OCI-LY7 (cell line): Measurements from ENCODE around the gene DQX1.

Experiments used
- EZH2phosphoT487 ChIP-seq: fragments of 200-600 bp; sonication (generic); IDR thresholded peaks from 2 replicates; pipeline ENCODE4 v1.6.1; 2018; ENCODE audit warnings: low read depth, borderline replicate concordance, mild to moderate bottlenecking, mixed run types, antibody characterized with exemption, low read length, moderate library complexity, mixed read lengths
- TF ChIP-seq, protein P1 (sequence below): fragments of 200-600 bp; sonication (generic); conservative IDR thresholded peaks from 2 replicates; pipeline ENCODE4 v1.5.1; 2014; ENCODE audit warnings: mild to moderate bottlenecking, antibody characterized with exemption, low read length, moderate library complexity, mixed read lengths

DNA sequence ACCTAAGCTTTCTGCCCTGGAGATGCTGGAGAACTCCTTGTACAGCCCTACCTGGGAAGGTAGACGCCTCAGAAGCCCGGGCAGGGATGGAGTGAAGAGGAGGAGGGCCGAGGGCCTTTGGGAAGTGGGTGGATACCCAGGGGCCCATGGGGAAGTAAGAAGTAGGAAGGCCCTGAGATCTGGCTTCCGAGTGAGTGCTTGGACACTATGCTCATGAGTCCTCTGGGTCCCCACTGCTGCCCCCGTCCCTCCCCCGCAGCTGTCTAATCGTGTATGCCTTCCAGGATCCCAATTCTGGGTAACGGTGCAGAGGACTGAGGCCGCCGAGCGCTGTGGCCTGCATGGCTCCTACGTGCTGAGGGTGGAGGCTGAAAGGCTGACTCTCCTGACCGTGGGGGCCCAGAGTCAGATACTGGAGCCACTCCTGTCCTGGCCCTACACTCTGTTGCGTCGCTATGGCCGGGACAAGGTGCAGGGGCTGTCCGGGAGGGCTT is 29.6 kb upstream of the DQX1 start:
- TF ChIP-seq, protein P1, sequence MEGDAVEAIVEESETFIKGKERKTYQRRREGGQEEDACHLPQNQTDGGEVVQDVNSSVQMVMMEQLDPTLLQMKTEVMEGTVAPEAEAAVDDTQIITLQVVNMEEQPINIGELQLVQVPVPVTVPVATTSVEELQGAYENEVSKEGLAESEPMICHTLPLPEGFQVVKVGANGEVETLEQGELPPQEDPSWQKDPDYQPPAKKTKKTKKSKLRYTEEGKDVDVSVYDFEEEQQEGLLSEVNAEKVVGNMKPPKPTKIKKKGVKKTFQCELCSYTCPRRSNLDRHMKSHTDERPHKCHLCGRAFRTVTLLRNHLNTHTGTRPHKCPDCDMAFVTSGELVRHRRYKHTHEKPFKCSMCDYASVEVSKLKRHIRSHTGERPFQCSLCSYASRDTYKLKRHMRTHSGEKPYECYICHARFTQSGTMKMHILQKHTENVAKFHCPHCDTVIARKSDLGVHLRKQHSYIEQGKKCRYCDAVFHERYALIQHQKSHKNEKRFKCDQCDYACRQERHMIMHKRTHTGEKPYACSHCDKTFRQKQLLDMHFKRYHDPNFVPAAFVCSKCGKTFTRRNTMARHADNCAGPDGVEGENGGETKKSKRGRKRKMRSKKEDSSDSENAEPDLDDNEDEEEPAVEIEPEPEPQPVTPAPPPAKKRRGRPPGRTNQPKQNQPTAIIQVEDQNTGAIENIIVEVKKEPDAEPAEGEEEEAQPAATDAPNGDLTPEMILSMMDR, result no peak
- no peak for TF ChIP-seq EZH2phosphoT487
